GM21360 (cell line): ENCODE results near the gene NDUFAB1.
"Not testable (repeated sequence)": the region's sequence is repeated elsewhere in the genome, so short reads cannot be mapped to it uniquely, and the experiment has no call there.

ENCODE experiments used
- ATAC-seq: cut with Tn5 transposase; IDR thresholded peaks from one replicate; pipeline ENCODE4 v1.9.1; 2021; ENCODE audit warnings: mild to moderate bottlenecking, moderate library complexity; ENCODE audit not compliant: unreplicated experiment

NDUFAB1 gene

DNA sequence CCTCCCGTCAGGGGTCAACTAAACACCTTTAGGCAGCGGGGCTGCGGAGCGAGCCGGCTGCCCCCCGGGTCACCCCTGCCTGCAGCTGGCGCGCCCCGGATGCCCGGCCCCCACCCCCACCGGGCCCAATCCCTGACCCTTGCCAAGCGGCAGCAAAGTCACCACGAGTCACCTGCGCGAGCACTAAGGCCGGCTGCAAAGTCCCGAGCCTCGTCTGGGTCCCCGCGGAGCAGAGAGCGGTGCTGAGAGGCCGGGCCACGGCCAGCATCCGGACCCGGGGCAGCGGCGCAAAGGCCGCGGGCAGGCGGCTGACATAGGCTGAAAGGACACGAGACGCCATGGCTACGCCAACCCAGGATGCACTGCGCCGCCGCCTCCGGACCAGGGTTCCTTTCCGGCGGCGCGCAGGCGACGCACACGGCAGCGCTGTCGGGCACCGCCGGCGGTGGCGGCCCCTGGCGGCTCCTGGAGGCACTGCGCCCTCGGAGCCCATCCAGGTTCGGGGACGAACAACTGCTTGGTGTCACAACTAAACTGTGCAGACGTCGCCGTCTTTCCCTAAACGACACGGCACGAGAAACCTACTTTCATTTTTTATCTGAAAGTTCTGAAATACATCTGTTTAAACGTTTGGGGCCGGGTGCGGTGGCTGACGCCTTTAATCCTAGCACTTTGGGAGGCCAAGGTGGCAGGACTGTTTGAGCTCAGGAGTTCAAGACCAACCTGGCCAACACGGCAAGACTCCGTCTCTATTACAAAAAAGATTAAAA is at the start of gene NDUFAB1:
Gene NDUFAB1 (minus strand): TSS at position 366 of the 770 bp plus-strand sequence. CDS start 26 bp downstream, at position 340.
- ATAC-seq = peak; percentile 93

- ATAC-seq = no peak
These were observed 46.2 kb upstream of the NDUFAB1 start for GRCh38 chr16:23642246-23642774.

- ATAC-seq = peak; percentile 92
These were observed 45.0 kb upstream of the NDUFAB1 start, which contains the start of the genes DCTN5 and PALB2 for GRCh38 chr16:23640931-23641765. Gene DCTN5 (plus strand): TSS chr16:23641466. CDS start chr16:23641543, 77 bp downstream. Gene PALB2 (minus strand): TSS chr16:23641310. CDS start chr16:23641157, 153 bp downstream.

GRCh38 chr16:23640615-23640930 is 44.5 kb upstream of the NDUFAB1 start:
- ATAC-seq = no peak

DNA sequence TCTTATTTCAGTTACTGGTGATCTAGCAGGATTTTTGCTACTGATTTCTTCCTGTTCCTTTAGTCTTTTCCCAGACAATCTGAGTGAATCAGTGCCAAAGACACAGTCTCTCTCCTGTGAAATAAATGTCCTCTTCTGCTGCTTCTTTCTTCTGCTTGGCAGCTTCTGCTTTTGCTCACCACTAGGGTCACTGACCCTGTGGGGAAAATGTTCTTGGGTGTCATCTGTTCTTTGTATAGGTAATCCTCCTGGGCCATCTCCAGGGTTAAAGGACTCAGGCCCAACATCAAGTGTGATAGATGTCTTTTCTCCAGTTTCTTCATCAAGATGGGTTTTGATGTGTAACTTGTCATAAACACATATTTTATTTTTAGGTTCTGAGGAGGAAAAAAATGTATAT is 39.8 kb upstream of the NDUFAB1 start:
- ATAC-seq = no peak

- ATAC-seq = no peak
These were observed 38.4 kb upstream of the NDUFAB1 start for GRCh38 chr16:23634461-23635036.

- not testable (repeated sequence) for ATAC-seq
These were observed 35.8 kb upstream of the NDUFAB1 start for GRCh38 chr16:23631874-23632273.

- ATAC-seq = no peak
These were observed 33.4 kb upstream of the NDUFAB1 start for GRCh38 chr16:23629516-23629915.

- no peak for ATAC-seq
These were observed 28.0 kb upstream of the NDUFAB1 start for GRCh38 chr16:23624092-23624491.

DNA sequence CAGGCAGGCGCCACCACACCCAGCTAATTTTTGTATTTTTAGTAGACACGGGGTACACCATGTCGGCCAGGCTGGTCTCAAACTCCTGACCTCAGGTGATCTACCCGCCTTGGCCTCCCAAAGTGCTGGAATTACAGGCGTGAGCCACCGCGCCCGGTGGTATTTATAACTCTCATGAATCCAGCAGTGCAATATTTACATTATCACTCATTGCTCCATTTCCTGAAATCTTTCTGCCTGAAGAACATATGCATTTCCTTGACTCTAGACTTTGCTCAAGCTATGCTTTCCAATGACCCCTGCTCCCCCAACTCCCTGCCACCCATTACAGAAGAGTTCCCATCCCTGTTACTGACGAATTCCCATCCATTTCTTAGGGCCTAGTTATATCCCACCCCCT is 19.7 kb upstream of the NDUFAB1 start:
- no peak for ATAC-seq

DNA sequence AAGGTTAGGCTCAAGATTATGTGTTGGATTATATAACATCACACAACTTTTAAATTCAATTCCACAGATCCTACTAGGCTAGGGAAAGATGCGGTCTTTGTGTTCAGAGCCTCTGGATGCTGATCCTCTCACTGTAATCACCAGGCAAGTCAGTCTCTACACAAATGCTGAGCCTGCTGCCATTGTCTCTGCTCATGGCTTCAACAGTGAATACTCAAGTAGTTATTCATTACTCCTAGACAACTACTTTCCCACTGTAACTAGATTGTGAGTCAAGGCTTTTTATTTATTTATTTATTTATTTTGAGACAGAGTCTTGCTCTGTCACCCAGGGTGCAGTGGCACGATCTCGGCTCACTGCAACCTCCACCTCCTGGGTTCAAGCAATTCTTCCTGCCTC is 15.8 kb upstream of the NDUFAB1 start:
- no peak for ATAC-seq

- not testable (repeated sequence) for ATAC-seq
These were observed 14.8 kb upstream of the NDUFAB1 start for GRCh38 chr16:23610905-23611304.

DNA sequence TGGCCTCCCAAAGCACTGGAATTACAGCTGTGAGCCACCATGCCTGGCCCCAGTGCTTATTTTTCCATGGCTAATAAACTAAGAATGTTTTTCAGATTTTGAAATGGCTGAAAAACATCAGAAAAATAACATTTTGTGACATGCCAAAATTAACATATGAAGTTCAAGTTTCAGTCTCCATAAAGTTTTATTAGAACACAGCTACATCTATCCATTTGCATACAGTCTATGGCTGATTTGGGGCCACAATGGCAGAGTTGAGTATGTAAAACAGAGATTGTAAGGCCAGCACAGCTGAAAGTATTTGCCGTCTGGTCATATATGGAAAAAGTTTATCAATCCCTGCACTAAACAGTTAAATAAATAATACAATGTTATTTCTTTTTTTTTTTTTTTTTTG is 13.8 kb upstream of the NDUFAB1 start:
- ATAC-seq = no peak

DNA sequence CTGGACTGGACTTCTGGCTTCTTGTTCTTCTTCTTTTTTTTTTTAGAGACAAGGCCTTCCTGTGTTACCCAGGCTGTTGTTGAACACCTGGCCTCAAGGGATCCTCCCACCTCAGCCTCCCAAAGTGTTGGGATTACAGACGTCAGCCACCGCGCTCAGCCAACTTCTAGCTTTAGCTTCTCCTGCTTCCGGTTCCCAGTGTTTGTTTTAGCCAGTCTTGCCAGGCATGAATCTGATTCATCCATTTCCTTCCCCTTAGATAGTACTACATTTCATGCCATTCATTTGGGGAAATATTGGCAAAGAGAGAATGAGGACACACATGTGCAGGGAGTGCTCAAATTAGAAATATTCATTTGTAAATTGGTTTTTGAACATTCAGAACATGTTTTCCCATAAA is 12.1 kb upstream of the NDUFAB1 start:
- no peak for ATAC-seq

DNA sequence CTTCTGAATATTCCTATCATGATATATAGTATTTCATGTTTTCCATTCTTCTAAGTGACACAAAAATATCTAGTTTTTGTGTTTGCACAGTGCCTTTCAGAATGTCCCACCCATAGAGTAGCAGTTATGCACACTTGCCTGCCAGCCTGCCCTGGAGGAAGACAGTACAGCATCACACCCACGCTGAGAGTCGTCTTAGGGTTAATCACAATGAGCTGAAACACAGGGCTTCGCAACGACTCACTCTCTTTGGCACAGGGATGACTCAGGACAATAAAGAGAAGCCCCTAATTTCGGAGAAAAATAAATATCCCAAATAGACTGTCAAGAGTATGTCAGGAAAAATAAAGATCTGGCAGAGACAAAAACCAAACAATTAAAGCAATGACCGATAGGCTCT is 11.6 kb upstream of the NDUFAB1 start:
- ATAC-seq = no peak

GRCh38 chr16:23597003-23597756 is 1.1 kb upstream of the NDUFAB1 start:
- ATAC-seq = no peak

- ATAC-seq = no peak
These were observed 718 bp downstream of the NDUFAB1 start for GRCh38 chr16:23595246-23595950.

GRCh38 chr16:23594186-23594585 is 1.9 kb downstream of the NDUFAB1 start:
- ATAC-seq = no peak

DNA sequence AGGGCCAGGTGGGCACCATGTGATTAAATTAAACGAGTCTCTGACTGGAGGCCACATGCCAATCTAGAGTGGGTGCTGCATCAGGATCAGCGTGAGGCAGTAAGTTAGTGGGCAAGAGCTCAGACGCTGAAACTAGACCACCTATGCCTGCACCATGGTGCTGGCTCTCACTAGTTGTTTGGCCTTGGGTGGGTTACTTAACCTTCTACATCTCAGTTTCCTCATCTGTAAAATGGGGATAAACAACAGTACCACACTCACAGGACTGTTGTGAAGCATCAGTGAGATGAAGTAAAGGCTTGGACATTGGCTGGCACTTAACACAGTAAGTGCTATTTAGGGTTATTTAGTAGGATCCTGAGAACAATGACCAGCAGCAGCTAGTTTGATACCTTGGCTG is 5.9 kb downstream of the NDUFAB1 start:
- no peak for ATAC-seq

DNA sequence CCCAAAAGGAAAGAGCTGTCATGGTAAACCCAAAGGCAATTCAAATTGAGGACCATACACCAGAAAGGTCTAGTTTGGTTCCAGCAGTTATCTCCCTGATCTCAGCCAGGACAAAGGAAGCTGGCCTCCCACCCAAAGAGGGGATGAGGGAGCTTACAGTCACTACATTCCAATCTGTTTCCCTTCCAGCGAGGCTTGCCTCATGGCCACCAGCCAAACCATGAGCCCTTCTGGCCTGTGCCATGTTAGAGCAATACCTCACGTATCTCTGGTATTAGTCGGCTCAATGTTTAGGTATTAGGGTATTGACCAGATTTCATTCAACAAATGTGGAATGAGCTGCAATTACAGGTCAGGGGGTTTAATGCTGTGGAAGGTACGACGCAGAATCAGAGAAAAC is 8.4 kb downstream of the NDUFAB1 start:
- ATAC-seq = no peak
